Lung microvascular endothelial cell (primary cell): ENCODE data around the gene DDX49. TPM values are rescaled to one million over a fixed set of nuclear protein-coding genes. Genes with fewer than 3 reads are reported as not detected.

Source experiments
- DNase-seq, 2 donors: peaks; one replicate each; pipeline versions ENCODE4 v3.0.0 to v3.0.0-alpha.2; 2010; ENCODE audit warnings: low read depth in 2 of 2
- total RNA-seq: library from RNA; depleted of rRNA; stranded (reverse); fragments of >200 nt; gene quantifications from 2 replicates; pipeline ENCODE4 v1.2.1, GENCODE V29; 2014

Gene DDX49, protein sequence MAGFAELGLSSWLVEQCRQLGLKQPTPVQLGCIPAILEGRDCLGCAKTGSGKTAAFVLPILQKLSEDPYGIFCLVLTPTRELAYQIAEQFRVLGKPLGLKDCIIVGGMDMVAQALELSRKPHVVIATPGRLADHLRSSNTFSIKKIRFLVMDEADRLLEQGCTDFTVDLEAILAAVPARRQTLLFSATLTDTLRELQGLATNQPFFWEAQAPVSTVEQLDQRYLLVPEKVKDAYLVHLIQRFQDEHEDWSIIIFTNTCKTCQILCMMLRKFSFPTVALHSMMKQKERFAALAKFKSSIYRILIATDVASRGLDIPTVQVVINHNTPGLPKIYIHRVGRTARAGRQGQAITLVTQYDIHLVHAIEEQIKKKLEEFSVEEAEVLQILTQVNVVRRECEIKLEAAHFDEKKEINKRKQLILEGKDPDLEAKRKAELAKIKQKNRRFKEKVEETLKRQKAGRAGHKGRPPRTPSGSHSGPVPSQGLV
- 38.6 and 40.3 TPM in 2 replicates for total RNA-seq

DNA sequence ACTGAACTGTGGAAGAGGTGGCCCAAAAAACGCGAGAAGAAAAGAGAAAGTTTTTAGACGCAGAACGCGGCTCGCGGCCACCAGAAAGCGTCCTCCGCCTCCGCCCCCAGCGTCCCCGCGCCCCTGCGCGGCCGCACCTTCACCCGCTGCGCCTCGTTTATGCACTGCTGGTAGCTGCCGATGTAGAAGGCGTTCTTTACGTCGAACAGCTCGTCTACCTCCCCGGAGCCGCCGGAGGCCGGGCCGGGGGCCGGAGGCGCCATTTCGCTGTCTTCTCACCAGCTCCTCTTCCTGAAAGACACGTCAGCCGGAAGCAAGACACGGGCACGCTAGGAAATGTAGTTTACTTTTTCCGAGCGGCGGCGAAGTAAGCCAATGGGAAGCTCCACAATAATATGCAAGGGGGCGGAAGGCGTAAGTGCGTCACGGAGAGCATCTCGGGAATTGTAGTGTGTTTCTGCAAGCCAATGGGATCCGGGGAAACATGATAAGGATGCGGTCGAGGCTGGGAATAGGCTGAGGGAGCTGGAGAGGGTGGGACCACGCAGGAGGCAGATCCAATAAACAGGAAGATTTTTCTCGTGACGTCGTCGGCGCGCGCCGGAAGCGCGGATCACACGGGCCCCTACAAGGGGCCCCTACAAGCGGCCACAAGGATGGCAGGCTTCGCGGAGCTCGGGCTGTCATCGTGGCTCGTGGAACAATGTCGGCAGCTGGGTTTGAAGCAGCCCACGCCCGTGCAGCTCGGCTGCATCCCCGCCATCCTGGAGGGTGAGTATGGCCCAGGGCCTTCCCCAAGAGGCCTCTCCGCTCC is at the start of gene DDX49, which contains the start of gene COPE:
TSS of gene DDX49 (plus strand) at position 630 of the 814 bp plus-strand sequence. CDS start at position 657, 27 bp downstream.
TSS of gene COPE (minus strand) at position 302 of the 814 bp plus-strand sequence. CDS start at position 263, 39 bp downstream.
- DNase-seq, result peak; percentile 100

DNA sequence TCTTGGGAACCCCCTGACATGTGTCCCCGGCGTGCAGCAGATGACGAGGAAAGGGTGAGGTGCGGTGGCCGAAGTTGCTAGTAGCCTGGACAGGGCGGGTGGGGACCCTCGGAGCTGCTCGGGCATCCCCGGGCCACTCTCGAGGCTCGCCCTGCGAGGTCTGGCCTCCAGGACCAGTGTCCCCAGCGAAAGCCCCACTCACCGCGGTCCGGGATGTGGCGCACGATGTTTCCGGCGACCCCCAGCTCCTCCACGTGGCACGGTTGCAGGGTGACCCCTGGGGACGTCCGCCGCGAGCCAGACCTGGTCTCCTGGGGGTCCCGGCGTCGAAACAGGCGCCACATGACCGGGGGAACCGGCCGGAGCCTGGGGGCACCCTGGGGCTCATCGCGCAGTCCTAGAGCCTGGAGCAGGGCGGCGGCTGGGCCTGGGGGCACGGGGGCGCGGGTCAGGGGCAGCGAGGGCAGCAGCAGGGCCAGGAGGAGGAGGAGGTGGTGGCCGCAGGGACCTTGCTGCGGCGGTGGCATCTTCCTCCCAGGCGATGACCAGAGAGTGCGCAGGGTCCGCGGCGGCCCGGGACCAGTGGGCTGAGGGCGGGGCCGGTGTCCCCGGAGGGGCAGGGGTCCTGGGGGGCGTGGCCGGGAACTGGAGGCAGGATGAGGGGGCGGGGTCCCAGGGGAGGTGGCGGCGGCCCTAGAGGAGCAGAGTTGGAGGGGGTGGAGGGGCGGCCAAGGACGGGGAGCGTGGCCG is 49.6 kb upstream of the DDX49 start:
- DNase-seq, result no peak

DNA sequence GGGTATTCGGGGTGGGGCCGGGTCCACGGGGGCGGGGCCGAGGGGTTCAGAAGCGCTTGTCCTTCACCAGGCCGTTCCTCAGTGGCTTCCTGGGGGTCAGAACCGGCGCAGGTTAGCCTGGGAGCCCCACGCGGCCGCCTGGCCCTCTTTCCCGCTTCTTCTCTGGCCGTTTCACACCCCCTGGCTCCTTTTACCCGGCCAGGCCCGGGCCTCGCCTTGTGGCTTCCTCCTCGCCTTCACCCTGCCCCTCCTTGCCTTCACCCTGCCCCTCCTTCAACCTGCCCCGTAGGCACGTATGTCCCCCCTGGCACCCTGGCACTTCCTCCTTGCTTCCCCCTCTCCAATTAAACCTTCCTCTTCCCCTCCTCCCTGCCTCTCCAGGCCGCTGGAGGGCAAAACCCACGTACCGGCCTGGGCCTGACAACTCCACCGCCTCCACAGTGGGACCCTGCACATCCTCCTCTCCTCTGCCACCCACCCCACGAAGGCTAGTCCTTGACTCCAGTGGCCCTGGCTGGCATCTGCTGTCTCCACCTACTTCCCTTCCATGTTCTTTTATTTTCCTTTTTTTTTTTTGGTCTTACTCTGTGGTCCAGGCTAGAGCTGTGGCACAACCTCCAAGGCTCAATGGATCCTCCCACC is 48.9 kb upstream of the DDX49 start:
- DNase-seq, result no peak

DNA sequence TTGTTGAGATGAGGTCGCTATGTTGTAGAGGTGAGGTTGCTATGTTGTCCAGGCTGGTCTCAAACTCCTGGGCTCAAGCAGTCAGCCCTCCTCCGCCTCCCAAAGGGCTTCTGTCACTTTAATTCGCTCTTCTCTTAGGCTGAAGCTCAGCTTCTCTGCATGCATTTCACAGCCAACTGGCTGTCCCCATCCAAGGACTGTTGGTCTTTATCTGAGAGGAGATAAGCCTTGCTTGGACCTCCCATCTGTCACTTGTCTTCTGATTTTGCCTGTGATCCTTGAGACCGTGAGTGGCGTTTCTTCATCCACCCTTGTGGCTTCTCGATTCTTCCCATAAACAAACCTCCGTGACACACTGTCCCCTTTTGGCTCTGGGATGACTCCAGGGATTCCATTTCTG is 48.0 kb upstream of the DDX49 start:
- DNase-seq, result no peak

DNA sequence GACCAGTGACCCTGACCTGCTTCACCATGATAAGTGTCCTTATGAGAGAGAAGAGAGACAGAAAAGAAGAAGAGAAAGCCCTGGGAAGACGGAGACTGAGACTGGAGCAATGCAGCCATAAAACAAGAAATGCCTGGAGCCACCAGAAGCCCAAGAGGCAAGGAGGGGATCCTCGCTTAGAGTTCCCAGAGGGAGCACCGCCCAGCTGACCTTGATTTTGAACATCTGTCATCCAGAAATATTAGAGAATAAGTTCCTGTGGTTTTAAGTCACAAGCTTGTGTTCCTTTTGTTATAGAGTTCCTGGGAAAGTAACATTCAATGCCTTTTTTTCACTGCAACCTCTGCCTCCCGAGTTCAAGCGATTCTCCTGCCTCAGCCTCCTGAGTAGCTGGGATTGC is 43.8 kb upstream of the DDX49 start:
- DNase-seq, result no peak

DNA sequence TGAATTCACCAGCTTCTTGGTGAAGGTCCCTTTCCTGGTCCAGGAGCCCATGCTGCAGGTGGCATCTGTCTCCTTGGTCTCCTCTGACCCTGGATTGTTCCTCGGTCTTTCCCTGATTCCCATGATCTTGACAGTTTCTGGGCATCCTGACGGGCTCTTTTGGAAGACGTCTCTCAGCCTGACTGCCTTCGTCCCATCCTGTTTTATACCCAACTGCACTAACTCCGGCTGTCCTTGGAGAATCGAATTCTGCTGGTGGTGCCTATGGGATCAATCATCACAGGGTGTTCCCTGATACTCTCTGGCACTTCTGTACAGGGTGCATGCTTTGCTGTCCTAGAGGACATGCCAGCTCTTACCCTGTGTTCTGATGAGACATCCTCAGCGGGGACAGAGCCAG is 42.6 kb upstream of the DDX49 start:
- no peak for DNase-seq

DNA sequence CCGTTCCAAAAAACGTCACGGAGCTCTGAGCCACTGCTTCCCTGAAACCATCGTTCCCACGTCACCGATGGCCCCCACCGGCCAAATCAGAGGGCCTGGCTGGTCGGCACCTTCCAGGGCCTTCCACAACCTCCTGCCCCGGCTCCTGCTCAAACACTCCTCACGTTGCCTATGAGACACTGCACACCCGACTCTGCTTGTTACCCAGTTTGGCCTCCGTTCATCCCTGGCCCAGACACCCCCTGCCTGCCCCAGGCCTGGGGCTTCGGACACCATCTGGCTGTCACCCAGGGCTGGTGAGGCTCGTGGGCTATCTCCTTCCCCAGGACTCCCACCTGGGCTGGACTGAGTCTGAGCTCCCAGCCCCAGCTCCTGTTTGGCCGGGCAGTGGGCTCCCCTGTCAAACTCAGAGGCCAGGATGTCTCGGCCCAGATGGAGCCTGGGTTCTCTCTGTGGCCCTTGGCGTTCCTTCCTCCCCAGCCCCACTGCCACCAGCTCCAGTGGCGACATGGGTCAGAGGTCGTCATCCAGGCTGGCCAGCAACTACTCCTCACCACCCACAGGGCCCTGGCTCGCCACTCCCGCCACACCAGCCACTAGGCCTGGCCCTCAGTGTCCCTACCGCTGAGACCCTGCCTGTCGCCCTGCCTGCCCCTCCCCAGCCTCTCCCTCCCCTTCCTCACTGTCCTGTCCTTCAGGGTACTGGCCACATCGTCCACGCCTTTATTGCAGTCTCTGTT is 41.3 kb upstream of the DDX49 start:
- no peak for DNase-seq

DNA sequence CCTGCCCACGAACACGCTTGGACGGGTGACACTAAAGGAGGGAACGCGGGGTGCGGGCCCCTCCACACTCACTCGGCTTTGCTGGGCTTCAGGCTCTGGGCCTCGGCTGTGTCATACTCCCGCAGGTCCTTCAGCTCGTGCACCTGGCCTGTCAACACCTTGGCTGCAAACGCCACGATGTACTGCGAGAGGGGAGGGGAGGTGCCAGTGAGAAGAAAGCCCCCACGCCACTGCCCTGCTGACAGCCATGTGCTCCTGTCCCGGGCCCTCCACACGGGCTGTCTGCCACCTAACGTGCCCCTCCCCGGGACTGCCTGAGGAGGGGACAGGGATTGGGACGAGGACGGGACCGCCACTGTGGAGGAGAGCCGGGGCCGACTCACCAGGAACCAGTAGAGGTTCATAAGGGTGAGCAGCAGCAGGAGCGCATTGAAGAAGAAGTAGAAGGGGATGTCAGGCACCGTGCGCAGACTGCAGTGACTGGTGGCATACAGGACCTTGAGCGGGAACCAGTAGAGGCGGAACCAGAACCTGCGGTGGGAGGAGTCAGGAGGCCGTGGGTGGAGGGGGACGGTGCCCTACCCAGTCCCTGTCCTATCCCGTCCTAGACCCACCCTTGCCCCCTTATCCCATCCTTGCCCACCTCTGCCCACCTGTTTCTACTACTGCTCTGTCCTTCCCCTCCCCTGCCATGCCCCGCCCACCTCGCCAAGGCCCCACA is 40.5 kb upstream of the DDX49 start:
- no peak for DNase-seq

DNA sequence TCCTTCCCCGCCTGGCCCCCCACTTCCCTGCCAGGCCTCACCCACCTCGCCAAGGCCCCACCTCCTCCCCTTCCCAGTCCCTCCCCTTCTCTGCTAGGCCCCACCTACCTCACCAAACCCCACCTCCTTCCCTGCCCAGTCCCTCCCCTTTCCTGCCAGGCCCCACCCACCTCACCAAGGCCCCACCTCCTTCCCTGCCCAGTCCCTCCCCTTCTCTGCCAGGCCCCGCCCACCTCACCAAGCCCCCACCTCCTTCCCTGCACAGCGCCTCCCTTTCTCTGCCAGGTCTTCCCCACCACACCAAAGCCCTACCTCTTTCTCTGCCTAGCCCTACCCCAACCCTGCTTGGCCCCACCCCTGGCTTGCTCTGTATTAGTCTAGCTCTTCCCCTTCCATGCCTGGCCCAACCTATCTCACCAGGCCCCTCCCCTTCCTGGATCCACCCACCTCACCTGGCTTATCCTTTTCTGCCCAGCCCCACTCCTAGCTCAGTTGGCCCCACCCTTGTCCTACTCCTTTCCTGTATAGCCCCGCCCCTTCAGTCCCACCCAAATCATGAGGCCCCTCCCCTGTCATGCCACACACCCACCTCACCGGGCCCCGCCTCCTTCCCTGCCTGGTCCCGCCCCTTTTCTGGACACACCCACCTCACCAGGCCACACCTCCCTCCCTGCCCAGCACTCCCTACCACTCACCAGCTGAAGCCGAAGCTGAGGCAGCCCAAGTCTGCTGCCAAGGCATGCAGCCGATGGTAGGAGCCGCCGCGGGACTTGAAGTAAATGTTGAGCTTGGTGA is 39.7 kb upstream of the DDX49 start:
- DNase-seq, result peak; percentile 31 to 32

DNA sequence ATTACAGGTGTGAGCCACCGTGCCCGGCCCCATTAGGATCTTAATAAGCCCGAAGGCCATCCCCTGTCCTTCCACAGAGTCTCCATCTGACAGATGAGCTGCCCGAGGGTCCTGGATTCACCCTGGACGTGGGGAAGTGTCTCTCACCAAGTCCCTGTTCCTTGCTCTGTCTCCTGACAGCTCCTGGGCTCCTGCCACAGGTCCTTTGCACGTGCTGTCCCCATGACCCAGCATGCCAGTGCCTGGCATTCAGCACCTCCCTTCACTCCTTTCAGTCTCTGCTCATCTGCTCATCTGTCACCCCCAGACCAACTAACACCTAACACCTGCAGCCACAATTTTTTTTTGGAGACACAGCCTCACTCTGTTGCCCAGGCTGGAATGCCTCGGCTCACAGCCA is 38.0 kb upstream of the DDX49 start:
- no peak for DNase-seq

DNA sequence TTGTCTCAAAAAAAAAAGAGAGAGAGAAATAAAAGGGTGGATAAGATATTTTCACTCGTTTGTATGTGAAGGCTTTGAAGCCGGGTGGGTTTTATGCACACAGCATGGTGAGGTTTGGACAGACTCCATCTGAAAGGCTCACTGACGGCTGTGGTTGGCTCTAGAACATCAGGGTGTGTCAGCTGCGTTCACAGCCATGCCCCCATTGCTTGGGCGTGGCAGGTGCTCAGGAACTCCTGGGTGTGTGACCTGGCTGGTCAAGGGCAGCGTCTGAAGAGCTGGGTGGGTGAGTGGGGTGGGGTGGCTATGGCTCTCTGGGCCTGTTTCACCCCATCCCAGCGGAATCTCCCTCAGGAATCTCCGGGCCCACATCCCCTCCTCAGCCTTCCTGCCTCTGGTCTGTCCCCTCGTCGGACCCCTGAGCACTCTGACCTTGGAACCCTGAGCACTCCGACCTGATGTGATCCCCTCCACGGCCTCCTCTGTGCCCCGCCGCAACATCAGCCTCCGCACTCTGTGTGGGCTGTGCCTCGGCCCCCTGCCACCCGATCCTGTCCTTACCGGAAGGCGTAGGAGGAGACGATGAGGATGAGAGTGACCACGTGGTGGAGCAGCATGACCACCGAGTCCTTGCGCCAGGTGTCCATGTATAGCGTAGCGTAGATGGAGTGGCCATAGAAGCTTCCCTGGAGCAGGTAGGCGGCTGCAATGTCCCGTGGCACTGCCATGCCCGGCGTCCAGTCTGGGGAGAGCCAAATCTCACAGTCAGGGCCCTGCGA is 35.8 kb upstream of the DDX49 start:
- no peak for DNase-seq

DNA sequence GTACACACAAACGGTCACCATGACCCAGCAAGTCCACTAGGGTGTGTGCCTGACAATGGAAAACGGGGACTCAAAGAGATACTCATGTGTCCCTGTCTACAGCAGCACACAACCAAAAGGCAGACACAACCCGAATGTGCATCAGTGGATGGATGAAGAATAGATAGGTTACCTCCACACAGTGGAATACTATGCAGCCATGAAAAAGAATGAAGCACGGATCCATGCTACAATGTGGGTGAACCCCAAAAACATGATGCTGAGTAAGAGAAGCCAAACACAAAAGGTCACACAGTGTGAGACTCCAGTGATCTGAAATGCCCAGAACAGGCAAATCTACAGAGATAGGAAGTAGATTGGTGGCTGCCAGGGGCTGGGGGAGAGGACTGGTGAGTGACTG is 32.5 kb upstream of the DDX49 start:
- DNase-seq, result no peak

DNA sequence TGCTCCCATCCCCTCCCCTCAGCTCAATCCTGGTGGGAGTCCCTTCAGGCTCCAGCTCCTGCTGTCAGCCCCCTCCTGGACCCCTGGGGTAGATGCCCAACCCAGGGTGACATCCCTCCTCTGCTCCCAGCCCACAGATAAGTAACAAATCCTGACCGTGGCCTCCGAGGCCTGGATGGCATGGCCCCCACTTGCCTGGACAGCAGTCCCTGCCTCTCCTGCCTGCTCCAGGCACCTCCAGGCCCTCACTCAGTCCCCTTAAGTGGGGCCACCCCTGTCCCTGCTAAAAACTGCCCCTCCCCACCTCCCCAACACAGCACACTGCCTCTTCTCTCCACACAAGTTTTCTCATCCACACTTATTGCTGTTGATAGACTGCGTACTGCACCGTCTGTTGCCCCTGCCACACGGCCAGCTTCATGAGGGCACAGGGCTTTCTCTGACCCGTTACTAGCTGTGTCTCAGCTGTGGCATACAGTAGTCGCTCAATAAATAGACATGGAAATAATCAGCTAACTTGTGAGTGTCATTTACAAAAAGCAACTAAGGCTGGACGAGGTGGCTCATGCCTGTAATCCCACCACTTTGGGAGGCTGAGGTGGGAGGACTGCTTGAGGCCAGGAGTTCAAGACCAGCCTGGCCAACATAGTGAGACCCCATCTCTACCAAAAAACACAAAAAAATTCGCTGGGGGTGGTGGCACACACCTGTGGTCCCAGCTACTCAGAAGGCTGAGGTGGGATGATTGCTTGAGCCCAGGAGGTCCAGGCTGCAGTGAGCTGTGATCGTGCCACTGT is 29.4 kb upstream of the DDX49 start:
- no peak for DNase-seq

DNA sequence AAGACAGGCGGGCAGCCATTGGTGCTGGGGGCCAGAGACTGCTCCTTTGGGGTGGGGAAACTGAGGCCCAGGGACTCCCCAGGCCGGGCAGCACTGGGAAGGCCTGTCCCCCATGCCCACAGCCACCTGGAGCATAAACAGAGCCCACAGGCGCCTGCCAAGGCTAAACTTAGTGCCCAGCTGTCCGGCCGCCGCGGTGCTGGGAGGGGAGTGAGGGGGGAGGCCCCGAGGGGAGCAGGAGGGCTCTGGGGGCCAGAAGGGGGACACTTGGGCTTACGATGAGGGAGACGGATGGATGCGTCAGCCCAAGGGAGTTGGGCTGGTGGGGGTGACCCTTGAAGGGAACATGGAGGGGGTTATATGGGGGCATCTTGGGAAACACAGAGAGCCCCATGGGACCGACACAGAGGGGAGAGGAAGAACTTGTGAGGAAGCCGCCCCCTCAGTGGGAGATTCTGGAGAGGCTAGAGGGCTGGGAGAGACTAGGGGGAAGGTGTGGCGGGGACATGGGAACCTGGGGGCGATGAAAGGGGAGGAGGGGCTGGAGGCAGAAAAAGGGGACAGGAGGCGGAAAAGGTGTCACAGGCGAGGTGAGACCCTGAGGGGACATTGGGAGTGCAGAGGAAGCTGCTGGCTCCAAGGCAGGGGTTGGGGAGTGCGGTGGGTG is 25.8 kb upstream of the DDX49 start:
- no peak for DNase-seq

DNA sequence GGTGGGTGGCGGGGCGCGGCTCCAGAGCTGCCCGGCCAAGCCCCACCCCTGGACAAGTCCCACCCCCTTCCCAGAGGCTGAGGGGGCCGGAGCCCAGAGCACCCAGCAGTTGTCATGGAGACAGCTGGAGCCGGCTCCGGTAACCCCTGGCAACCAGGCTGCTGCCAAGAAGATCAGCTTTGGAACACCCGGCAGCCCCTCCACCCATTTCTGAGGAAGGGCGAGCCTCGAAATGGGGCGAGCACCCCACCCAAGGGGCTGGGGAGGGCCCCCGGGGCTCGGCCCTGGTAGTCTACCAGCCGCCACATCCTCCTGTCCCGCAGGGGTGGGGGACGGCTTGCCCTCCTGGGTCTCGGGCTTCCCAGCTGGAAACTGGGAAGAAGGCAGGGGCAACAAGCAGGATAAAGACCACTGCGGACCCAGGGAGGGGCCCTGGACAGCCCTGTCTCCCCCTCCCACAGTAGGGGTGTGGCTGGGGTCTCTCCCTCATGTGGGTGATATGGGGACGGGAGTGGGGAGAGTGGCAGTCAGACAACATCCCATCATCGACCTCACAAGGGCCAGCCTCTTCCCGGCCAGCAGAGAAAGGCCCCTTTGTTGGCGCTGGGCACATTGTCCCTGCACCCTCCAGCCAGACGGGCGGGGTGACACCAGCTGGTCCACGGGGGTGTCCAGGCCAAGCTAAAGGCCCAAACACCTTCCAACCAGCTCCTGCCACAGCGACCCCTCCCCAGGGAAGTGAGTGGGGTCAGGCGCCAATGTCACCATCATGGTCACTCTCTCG is 25.1 kb upstream of the DDX49 start:
- peak in 1 of 2 donors; percentile 34 for DNase-seq
